Activated T-helper 17 cell treated with anti-CD3 and anti-CD28 coated beads, Interleukin-2, amount 50 U/mL, for 72 hours (primary cell): ENCODE measurements around the gene BMPR1A. TPM values are rescaled to one million over a fixed set of nuclear protein-coding genes. Genes with fewer than 3 reads are reported as not detected.

ENCODE experiments used
- ATAC-seq: fragments of 150-1000 bp; cut with Tn5 transposase; replicated peaks from 2 replicates; pipeline ENCODE4 v1.10.0; 2021; ENCODE audit warnings: mild to moderate bottlenecking, moderate library complexity
- H3K27ac Mint-ChIP-seq: one replicate; pipeline ENCODE4 v1.8.0; 2022; ENCODE audit warnings: mixed read lengths
- H3K27me3 Mint-ChIP-seq: one replicate; pipeline ENCODE4 v1.8.0; 2022; ENCODE audit warnings: mixed read lengths
- H3K36me3 Mint-ChIP-seq: one replicate; pipeline ENCODE4 v1.8.0; 2022; ENCODE audit warnings: low read depth, mild to moderate bottlenecking, mixed read lengths
- H3K4me1 Mint-ChIP-seq: one replicate; pipeline ENCODE4 v1.8.0; 2022; ENCODE audit warnings: mixed read lengths
- H3K4me3 Mint-ChIP-seq: one replicate; pipeline ENCODE4 v1.8.0; 2022; ENCODE audit warnings: mild to moderate bottlenecking, mixed read lengths
- H3K9me3 Mint-ChIP-seq: one replicate; pipeline ENCODE4 v1.8.0; 2022; ENCODE audit warnings: mixed read lengths
- total RNA-seq, 2 donors: library from RNA; stranded (reverse); gene quantifications; one replicate each; pipeline ENCODE4 v1.2.3, GENCODE V29; 2022

The BMPR1A gene
- total RNA-seq, 2 donors from 2014 or later: 11.1 to 14.4 TPM

DNA sequence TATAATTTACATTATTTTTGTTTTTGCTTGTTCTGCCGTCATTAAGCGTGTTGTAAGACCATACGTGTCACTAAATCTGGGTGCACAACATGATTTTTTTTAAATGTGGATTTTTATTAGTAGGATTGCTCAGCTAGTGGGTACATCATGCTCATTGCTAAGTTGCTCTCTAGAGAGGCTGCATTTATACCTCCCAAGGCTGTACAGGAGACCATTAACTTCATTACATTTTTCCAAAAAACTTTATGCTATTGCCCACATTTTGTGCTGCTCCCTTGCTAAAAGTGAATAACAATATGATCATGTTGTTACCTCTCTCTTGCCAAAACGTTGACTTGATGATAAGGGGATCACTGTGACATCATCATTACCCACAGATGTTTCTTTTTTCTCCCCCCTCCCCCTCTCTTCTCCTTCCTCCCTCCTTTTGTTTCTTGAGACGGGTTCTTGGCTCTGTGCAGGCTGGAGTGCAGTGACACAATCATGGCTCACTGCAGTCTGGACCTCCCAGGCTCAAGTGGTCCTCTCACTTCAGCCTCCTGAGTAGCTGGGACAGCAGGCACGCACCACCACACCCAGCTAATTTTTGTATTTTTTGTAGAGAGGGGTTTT, 65.1 kb downstream of the BMPR1A start:
- no peak overlapping the region for H3K4me3 Mint-ChIP-seq
- H3K4me1 Mint-ChIP-seq: no peaks in the 10 kb centered on the region
- no peaks in the 10 kb centered on the region for H3K9me3 Mint-ChIP-seq
- H3K27me3 Mint-ChIP-seq: no peaks in the 10 kb centered on the region
- H3K36me3 Mint-ChIP-seq: no peaks in the 10 kb centered on the region
- no peak for ATAC-seq
- no peak overlapping the region for H3K27ac Mint-ChIP-seq

DNA sequence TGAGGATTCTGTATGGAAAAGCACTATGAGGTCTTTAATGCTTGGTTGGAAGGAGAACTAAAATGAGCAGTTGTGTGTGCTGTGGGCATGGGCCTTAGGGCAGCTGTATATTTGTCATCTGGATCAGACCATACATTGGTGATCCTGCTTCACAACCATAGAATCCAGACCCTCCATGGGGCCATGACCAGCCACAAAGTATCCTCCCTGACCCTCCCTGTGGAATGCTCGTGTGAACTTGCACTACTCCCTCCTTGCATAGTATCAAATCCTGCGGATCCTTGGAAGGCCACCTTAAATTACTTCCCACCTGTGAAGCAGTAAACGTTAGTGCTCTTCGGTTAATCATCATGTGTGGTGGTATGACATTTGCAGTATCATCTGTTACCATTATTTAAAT, 67.1 kb downstream of the BMPR1A start:
- no peak for ATAC-seq
- Mint-ChIP-seq H3K4me3 (no peak overlapping the region), H3K9me3 (no peaks in the 10 kb centered on the region), H3K36me3 (no peaks in the 10 kb centered on the region), H3K27ac (no peak overlapping the region), H3K27me3 (no peaks in the 10 kb centered on the region), H3K4me1 (peaks cover 5% of the 10 kb centered on the region)

DNA sequence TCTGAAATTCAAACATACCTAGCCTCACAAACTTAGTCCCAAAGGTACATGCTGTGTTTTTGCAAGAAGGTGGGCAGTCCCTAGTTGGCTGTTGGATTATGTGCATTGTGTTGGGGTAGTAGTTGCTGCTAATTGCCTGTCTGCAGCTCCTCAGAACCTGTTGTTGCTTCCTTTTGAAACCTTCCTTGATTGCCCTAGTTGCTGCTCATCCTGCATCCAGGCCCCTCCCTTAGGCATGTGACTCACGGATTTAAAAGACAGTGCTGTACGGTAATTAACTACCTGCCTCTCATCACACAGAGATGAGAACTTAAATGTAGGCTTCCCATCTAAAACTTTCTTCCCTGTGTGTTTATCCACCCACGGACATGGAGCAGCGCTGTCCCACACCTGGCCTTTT, 67.7 kb downstream of the BMPR1A start:
- no peak for ATAC-seq
- no peaks in the 10 kb centered on the region for H3K9me3 Mint-ChIP-seq
- H3K27ac Mint-ChIP-seq: no peak overlapping the region
- H3K4me3 Mint-ChIP-seq: no peak overlapping the region
- H3K4me1 Mint-ChIP-seq: peaks cover 5% of the 10 kb centered on the region
- no peaks in the 10 kb centered on the region for H3K27me3 Mint-ChIP-seq
- no peaks in the 10 kb centered on the region for H3K36me3 Mint-ChIP-seq

DNA sequence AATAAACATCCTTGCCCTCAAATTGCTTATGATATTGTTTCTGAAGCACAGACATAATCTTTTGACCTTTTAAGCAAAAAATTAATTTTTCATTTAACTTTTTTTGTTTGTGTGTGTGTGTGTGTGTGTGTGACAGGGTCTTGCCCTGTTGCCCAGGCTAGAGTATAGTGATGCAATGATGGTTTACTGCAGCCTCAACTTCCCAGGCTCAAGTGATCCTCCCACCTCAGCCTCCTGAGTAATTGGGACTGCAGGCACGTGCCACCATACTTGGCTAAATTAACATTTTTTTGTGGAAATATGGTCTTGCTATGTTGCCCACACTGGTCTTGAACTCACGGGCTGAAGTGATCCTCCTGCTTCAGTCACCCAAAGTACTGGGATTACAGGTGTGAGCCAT, 68.9 kb downstream of the BMPR1A start:
- no peaks in the 10 kb centered on the region for H3K27me3 Mint-ChIP-seq
- H3K4me1 Mint-ChIP-seq: peaks cover 5% of the 10 kb centered on the region
- no peak overlapping the region for H3K27ac Mint-ChIP-seq
- no peak for ATAC-seq
- H3K36me3 Mint-ChIP-seq: no peaks in the 10 kb centered on the region
- no peaks in the 10 kb centered on the region for H3K9me3 Mint-ChIP-seq
- no peak overlapping the region for H3K4me3 Mint-ChIP-seq

DNA sequence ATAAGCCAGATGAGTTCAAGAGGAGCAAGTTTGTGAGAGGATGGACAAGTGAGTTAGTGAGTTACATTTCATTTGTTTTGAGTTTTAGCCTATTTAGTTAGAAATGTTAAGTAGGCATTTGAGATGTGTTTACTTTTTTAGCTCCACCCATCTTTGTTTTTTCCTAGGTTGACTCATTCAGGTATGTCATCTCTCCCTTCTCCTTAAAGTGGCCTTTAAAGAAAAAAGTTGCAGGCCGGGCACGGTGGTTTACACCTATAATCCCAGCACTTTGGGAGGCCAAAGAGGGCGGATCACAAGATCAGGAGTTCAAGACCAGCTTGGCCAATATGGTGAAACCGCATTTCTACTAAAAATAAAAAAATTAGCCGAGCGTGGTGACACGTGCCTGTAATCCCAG, 71.2 kb downstream of the BMPR1A start:
- H3K27ac Mint-ChIP-seq: no peak overlapping the region
- no peaks in the 10 kb centered on the region for H3K27me3 Mint-ChIP-seq
- peaks cover 5% of the 10 kb centered on the region for H3K4me1 Mint-ChIP-seq
- no peak for ATAC-seq
- no peaks in the 10 kb centered on the region for H3K36me3 Mint-ChIP-seq
- no peak overlapping the region for H3K4me3 Mint-ChIP-seq
- H3K9me3 Mint-ChIP-seq: no peaks in the 10 kb centered on the region

DNA sequence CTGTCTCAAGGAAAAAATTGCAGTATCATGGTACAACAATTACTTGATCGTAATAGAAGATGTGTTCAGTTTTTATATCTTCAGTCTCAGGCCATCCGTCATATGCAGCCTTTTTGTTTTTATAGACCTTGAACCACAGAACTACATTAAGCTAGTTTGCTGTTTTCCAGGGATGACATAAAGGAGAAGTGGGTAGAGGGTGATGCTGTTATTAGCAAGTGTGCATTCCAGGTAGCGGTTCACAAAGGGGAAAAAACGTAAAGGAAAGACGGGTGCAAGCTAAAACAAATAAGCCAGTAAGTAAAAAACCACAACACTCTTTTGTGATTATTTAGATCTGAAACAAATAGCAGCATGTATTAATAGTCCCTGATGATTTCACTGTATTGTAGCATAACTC, 71.7 kb downstream of the BMPR1A start:
- Mint-ChIP-seq H3K36me3 (no peaks in the 10 kb centered on the region), H3K9me3 (no peaks in the 10 kb centered on the region), H3K4me3 (no peak overlapping the region), H3K27me3 (no peaks in the 10 kb centered on the region), H3K4me1 (peaks cover 7% of the 10 kb centered on the region), H3K27ac (no peak overlapping the region)
- ATAC-seq: no peak

DNA sequence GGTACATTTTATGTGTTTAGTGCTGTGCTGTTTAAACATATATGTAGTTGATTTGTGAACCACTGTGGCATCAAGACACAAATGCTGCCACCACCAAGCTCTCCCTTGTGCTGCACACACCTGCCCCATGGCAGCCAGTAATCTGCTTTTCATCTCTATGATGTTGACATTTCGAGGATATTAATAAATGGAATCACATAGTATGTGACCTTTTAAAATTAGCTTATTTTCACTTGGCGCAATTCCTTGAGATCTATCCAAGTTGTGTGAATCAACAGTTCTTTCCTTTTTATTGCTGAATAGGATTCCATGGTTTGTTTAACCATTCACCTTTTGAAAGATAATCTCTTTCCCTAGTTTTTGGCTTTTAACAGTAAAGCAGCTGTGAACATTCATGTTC, 73.1 kb downstream of the BMPR1A start:
- Mint-ChIP-seq H3K4me3 (no peak overlapping the region), H3K27me3 (no peaks in the 10 kb centered on the region), H3K4me1 (peaks cover 11% of the 10 kb centered on the region), H3K9me3 (no peaks in the 10 kb centered on the region), H3K36me3 (no peaks in the 10 kb centered on the region), H3K27ac (no peak overlapping the region)
- ATAC-seq: no peak

DNA sequence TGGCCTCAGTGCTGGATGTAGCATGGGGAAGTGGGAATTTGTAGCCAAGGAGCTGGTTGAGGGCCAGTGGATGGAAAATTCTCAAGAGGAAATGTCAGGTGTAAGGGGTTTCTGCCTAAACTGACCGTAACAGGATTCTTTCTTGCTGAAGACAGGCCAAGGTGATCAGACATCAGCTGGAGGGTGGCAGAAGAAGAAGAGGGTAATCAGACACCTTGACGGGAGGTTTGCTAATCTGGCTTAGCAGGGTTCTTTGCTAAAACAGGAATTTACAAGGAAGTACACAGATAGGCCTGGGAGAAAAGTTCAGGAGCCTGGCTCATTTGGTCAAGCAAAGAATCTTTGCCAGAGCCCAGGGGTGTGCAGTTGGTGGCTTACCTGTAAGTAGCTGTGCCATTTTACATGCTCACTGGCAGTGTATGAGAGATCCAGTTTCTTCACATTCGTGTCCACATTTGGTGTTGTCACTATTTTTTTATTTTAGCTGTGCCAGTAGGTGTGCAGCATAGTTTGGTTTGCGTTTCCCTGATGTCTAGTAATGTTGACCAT, 73.7 kb downstream of the BMPR1A start:
- Mint-ChIP-seq H3K36me3 (no peaks in the 10 kb centered on the region), H3K4me1 (peaks cover 16% of the 10 kb centered on the region), H3K4me3 (no peak overlapping the region), H3K9me3 (no peaks in the 10 kb centered on the region), H3K27me3 (no peaks in the 10 kb centered on the region), H3K27ac (no peak overlapping the region)
- no peak for ATAC-seq

DNA sequence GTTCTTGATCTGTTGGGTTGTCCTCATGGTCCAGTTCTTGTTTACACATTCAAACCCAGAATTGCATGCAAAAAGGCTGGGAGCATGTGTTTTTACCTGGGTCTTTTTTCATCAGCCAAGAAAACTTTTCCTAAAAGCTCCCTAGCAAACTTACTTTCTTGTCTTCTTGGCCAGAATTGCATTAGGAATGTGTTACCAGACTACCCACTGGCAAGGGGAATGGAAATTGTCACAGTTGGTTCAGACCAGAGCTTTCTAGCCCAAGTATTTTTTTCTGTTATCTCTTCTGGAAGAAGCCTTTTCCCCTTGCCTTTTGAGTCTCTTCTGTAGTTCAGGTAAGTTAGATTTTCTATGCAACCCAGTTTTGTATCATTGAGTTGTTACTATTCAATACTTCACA, 77.5 kb downstream of the BMPR1A start:
- no peak for ATAC-seq
- no peaks in the 10 kb centered on the region for H3K27me3 Mint-ChIP-seq
- H3K36me3 Mint-ChIP-seq: no peaks in the 10 kb centered on the region
- H3K27ac Mint-ChIP-seq: no peak overlapping the region
- peaks cover 12% of the 10 kb centered on the region for H3K4me1 Mint-ChIP-seq
- H3K4me3 Mint-ChIP-seq: no peak overlapping the region
- H3K9me3 Mint-ChIP-seq: no peaks in the 10 kb centered on the region

DNA sequence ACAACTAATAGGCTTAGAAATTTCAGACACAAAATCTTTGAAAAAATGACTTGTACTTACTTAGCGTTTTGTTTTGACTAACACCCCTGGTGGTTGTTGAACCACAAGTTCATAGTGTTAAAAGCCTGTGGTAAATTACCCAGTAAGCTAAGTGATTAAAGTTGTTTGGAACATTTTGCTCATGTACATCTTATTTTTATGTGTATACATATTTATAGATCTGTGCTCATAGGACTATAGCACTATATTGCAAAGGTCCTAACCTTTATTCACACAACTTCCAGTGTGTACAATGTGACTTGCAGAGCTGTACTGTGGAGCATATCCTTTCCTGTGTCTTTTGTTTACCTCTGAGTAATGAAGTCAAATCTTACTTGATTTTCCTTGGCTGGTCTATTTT, 79.6 kb downstream of the BMPR1A start:
- Mint-ChIP-seq H3K36me3 (peaks cover 14% of the 10 kb centered on the region), H3K27ac (peak overlapping the region; percentile 48), H3K9me3 (no peaks in the 10 kb centered on the region), H3K27me3 (no peaks in the 10 kb centered on the region), H3K4me3 (no peak overlapping the region), H3K4me1 (peaks cover 12% of the 10 kb centered on the region)
- peak; percentile 81 for ATAC-seq

DNA sequence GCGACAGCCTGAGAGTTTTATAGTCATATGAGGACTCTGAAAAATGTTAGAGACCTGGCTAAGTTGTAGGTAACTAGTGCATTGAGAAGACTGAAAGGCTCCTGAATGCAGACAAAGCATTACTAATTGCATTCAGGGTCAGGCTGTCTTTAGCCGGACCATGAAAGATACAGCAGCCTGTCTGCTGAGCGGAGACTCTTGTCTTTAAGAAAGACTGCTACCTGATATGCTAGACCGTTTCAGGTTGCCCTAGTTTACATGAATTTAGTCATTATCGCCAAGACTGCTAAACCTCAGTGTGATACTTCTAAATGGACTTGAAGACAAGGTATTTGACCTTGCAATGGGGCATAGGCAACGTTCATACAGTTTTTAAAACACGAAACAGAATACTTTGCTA, 81.2 kb downstream of the BMPR1A start:
- Mint-ChIP-seq H3K36me3 (peaks cover 30% of the 10 kb centered on the region), H3K27ac (no peak overlapping the region), H3K9me3 (no peaks in the 10 kb centered on the region)

DNA sequence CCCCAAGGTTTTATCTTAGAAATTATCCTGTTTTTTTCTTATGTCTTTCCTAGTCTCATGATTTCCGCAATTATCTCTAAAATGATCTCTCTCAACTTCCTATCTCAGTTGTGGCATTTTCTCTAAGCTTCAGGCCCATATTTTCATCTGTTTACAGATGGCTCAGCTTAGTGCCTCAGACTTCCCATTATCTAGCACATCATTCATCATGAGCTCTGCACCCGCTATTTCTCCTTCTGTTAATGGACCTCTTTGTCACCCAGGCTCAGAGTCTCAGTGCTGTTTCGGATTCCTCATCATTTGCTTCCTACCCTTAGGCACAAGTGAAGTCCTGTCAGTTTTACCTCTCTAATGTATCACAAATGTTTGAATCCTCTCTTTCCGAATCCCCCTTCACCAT, 84.1 kb downstream of the BMPR1A start:
- no peak for ATAC-seq
- H3K27ac Mint-ChIP-seq: no peak overlapping the region
- H3K9me3 Mint-ChIP-seq: no peaks in the 10 kb centered on the region
- H3K4me3 Mint-ChIP-seq: no peak overlapping the region
- no peaks in the 10 kb centered on the region for H3K4me1 Mint-ChIP-seq
- H3K27me3 Mint-ChIP-seq: no peaks in the 10 kb centered on the region
- H3K36me3 Mint-ChIP-seq: peaks cover 43% of the 10 kb centered on the region

More for the DNA sequence above, 81.2 kb downstream of the BMPR1A start:
- Mint-ChIP-seq H3K27me3 (no peaks in the 10 kb centered on the region), H3K4me3 (no peak overlapping the region), H3K4me1 (peaks cover 12% of the 10 kb centered on the region)
- ATAC-seq: no peak

DNA sequence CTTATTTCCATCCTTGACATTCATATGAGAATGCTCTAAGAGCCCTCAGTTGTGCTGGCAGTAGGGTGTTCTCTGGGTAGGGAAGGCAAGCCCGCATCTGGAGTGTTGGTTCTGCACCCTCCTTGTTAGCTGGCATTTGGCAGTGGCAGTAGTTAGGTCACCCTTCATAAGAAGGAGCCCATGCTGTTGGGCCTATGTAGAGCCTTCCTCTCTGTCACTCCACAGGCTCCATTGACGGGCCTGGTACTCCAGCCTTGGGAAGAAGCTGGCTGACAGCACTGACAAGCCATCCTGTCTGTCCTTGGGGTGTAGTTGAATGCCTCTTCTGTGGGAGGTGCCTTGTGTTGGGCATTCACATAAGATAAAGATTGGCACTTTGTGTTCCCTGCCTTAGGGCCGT, 89.7 kb downstream of the BMPR1A start:
- H3K4me3 Mint-ChIP-seq: no peak overlapping the region
- no peak for ATAC-seq
- no peaks in the 10 kb centered on the region for H3K27me3 Mint-ChIP-seq
- no peaks in the 10 kb centered on the region for H3K4me1 Mint-ChIP-seq
- H3K36me3 Mint-ChIP-seq: peaks cover 28% of the 10 kb centered on the region
- H3K9me3 Mint-ChIP-seq: no peaks in the 10 kb centered on the region
- no peak overlapping the region for H3K27ac Mint-ChIP-seq

DNA sequence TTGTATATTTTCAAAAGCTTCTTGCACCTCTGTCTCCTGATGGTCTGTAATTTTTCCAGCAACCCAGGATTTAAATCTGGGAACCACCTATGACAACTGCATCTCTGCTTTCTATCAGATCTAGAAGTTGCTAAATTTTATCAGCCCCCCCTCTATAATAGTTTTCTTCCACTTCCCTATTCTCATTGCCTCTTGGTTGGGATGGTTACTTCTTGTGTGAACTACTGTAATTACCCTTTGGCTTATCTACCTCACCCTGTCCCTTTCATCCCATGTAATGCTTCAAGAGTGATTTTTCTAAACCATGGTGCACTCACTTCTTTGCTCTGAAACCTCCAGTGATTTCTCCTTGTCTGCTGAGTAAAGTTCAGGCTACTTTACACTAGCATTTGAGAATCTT, 92.3 kb downstream of the BMPR1A start:
- ATAC-seq: no peak
- Mint-ChIP-seq H3K4me3 (no peak overlapping the region), H3K4me1 (no peaks in the 10 kb centered on the region), H3K9me3 (no peaks in the 10 kb centered on the region), H3K27ac (no peak overlapping the region), H3K27me3 (no peaks in the 10 kb centered on the region), H3K36me3 (peaks cover 22% of the 10 kb centered on the region)

DNA sequence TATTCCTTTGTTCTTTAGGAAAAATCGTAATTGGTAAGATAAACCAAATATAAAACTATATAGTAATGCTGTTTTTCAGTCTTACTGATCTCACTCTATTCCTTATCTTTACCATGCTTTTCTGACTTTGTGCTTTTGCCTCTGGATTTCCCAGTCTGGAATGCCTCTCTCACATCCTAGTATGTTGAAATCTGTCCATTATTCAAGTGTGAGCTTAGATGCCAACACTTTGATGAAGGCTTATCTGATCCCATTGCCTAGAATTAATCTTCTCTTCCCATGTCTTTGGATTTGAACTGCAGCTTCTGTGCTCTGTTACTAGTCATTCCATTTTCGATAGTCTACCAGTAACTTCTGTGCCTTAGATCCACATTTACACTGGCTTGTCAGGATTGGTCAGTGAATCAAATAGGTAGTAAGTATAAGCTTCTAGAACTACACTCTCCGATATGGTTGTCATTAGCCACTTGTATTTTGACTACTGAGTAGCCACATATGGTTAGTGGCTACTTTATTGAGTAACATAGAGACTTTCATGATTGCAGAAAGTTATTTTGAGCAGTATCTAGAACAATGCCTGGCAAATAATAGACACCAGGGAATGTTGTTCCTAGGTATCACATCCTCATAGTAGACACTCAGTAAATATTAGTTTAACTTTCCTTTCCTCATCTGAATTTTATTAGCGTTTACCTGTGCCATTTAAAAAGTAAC, 92.9 kb downstream of the BMPR1A start:
- H3K27me3 Mint-ChIP-seq: no peaks in the 10 kb centered on the region
- H3K9me3 Mint-ChIP-seq: no peaks in the 10 kb centered on the region
- peak; percentile 37 for ATAC-seq
- H3K36me3 Mint-ChIP-seq: peaks cover 20% of the 10 kb centered on the region
- H3K27ac Mint-ChIP-seq: no peak overlapping the region
- H3K4me1 Mint-ChIP-seq: no peaks in the 10 kb centered on the region
- H3K4me3 Mint-ChIP-seq: no peak overlapping the region
